ENCODE measurements around the gene PCBP4.

The PCBP4 gene

DNA sequence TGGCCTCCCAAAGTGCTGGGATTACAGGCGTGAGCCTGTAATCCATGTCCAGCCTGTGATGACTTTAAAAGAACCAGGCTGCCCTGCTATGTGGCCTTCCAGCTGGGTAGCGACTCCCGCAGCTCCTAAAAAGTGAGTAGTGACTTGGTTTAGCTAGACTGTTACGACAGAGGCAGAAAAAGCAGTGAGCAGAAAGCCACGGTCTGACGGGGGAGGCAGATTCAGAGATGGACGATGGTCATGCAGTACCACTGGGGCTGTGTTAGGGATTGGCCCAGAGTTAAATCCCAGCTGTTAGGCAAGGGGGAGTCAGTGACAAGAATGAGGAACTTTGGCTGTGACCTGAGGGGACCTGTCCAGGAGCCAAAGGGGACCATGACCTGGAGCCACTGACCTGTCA, 31.5 kb upstream of the PCBP4 start:
- H3K79me2 ChIP-seq (ENCODE audit: low read length): peaks cover 20% of the 10 kb centered on the region
- no peak overlapping the region for H3K9ac ChIP-seq (ENCODE audit: low read length)
- H3K27ac ChIP-seq (ENCODE audit: low read length): no peak overlapping the region
- no peak for TF ChIP-seq EZH2phosphoT487 (IDR thresholded peaks at IDR 0.05; ENCODE audit: low read depth)
- TF ChIP-seq CTCF (IDR thresholded peaks at IDR 0.05; ENCODE audit: low read depth, low read length): no peak
- peaks cover 16% of the 10 kb centered on the region for H3K36me3 ChIP-seq (replicated peaks; ENCODE audit: low read depth, low read length)
- no peaks in the 10 kb centered on the region for H3K9me3 ChIP-seq (ENCODE audit: insufficient read depth, low read length)
- peaks cover 15% of the 10 kb centered on the region for H3K4me1 ChIP-seq (ENCODE audit: low read length)
- no peak overlapping the region for H3K4me3 ChIP-seq (ENCODE audit: low read length)
- peaks cover 31% of the 10 kb centered on the region for H3K27me3 ChIP-seq (ENCODE audit: low read depth, low read length)
- no peak overlapping the region for H3K4me2 ChIP-seq (ENCODE audit: low read length)
- H4K20me1 ChIP-seq (ENCODE audit: insufficient read depth, low read length): 0 out of 2 replicates have a peak, but pooled peaks cover 6% of the 10 kb centered on the region
- H2AFZ ChIP-seq (ENCODE audit: low read depth, low read length): no peak overlapping the region

DNA sequence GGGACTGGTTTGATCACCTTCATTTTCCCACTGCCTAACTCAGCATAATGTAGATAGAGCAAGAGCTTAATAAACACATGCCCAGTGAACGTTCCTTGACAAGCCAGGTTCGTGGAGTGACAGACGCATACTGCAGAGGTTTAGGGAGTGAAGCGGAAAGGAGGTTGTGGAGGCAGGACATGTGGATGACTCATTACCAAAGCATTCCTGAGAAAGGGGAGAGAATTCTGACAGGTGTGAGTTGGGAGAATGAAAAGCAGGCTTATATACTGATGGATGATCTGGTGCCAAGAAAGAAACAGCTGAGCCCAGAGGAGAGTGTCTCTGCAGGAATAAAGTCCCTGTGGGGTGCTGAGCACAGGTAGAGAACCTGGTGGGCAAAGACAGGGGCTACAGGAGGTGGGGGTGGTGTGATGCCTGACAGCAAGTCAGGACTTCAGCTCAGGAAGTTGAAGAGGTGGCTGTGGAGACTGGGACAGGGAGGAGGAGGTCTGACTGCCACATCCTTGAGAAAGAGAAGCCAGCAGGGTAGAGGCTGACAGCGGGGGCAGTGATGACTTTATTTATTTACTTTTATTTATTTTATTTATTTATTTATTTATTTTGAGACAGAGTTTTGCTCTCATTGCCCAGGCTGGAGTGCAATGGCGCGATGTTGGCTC, 30.8 kb upstream of the PCBP4 start:
- Histone ChIP-seq H3K4me2 (ENCODE audit: low read length) (no peak overlapping the region), H3K4me3 (ENCODE audit: low read length) (no peak overlapping the region), H2AFZ (ENCODE audit: low read depth, low read length) (no peak overlapping the region)

DNA sequence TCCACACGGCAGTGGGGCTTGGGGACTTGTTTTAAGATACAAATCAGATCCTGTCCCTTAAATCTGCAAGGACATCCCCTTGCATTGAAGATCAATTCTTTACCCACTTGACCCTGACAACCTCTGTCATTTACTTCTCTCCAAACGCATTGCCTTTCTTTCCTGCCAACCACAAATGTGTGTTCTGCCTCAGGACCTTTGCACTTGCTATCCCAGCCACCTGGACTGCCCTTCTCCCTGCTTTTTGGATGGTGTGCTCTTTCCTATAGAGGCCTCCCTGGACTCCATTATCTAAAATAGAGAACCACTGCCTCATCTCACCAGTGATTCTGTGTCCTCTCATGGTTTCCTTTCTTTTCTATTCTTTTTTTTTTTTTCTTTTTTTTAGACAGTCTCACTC, 29.9 kb upstream of the PCBP4 start:
- Histone ChIP-seq H3K9me3 (ENCODE audit: insufficient read depth, low read length) (no peaks in the 10 kb centered on the region), H2AFZ (ENCODE audit: low read depth, low read length) (no peak overlapping the region), H3K36me3 (replicated peaks; ENCODE audit: low read depth, low read length) (peaks cover 29% of the 10 kb centered on the region), H4K20me1 (ENCODE audit: insufficient read depth, low read length) (peaks cover 9% of the 10 kb centered on the region; the same call in 1 of the 2 replicates), H3K4me3 (ENCODE audit: low read length) (no peak overlapping the region), H3K27me3 (ENCODE audit: low read depth, low read length) (peaks cover 15% of the 10 kb centered on the region), H3K4me2 (ENCODE audit: low read length) (no peak overlapping the region), H3K79me2 (ENCODE audit: low read length) (peaks cover 32% of the 10 kb centered on the region), H3K9ac (ENCODE audit: low read length) (no peak overlapping the region), H3K4me1 (ENCODE audit: low read length) (peaks cover 25% of the 10 kb centered on the region), H3K27ac (ENCODE audit: low read length) (no peak overlapping the region)
- no peak for TF ChIP-seq CTCF (IDR thresholded peaks at IDR 0.05; ENCODE audit: low read depth, low read length)
- TF ChIP-seq EZH2phosphoT487 (IDR thresholded peaks at IDR 0.05; ENCODE audit: low read depth): no peak

More for the DNA sequence above, 30.8 kb upstream of the PCBP4 start:
- Histone ChIP-seq H3K9me3 (ENCODE audit: insufficient read depth, low read length) (no peaks in the 10 kb centered on the region), H3K27ac (ENCODE audit: low read length) (no peak overlapping the region), H3K9ac (ENCODE audit: low read length) (no peak overlapping the region), H3K36me3 (replicated peaks; ENCODE audit: low read depth, low read length) (peaks cover 21% of the 10 kb centered on the region), H4K20me1 (ENCODE audit: insufficient read depth, low read length) (peaks cover 9% of the 10 kb centered on the region; the same call in 1 of the 2 replicates), H3K79me2 (ENCODE audit: low read length) (peaks cover 24% of the 10 kb centered on the region), H3K27me3 (ENCODE audit: low read depth, low read length) (peaks cover 24% of the 10 kb centered on the region), H3K4me1 (ENCODE audit: low read length) (peaks cover 18% of the 10 kb centered on the region)
- TF ChIP-seq EZH2phosphoT487 (IDR thresholded peaks at IDR 0.05; ENCODE audit: low read depth) (no peak), CTCF (IDR thresholded peaks at IDR 0.05; ENCODE audit: low read depth, low read length) (no peak)

GRCh38 chr3:51995346-51996163, 28.3 kb upstream of the PCBP4 start, which contains the start of gene RPL29:
RPL29 (minus strand) TSS chr3:51995895; CDS start chr3:51995461, 434 bp downstream.
- peaks cover 27% of the 10 kb centered on the region for H3K4me1 ChIP-seq (ENCODE audit: low read length)
- TF ChIP-seq CTCF (IDR thresholded peaks at IDR 0.05; ENCODE audit: low read depth, low read length): no peak
- TF ChIP-seq EZH2phosphoT487 (IDR thresholded peaks at IDR 0.05; ENCODE audit: low read depth): no peak
- H3K27me3 ChIP-seq (ENCODE audit: low read depth, low read length): peaks cover 14% of the 10 kb centered on the region
- peak within 1 kb of the TSS; percentile 91 for H3K4me3 ChIP-seq (ENCODE audit: low read length)
- peaks cover 36% of the 10 kb centered on the region for H3K36me3 ChIP-seq (replicated peaks; ENCODE audit: low read depth, low read length)
- peaks cover 9% of the 10 kb centered on the region; the same call in 1 of the 2 replicates for H4K20me1 ChIP-seq (ENCODE audit: insufficient read depth, low read length)
- H3K9me3 ChIP-seq (ENCODE audit: insufficient read depth, low read length): no peaks in the 10 kb centered on the region
- peak within 1 kb of the TSS; percentile 98 for H3K4me2 ChIP-seq (ENCODE audit: low read length)
- H3K27ac ChIP-seq (ENCODE audit: low read length): peak within 1 kb of the TSS; percentile 72
- peak within 1 kb of the TSS; percentile 98 for H3K9ac ChIP-seq (ENCODE audit: low read length)
- H2AFZ ChIP-seq (ENCODE audit: low read depth, low read length): peak within 1 kb of the TSS; percentile 6; the same call in 1 of the 2 replicates
- H3K79me2 ChIP-seq (ENCODE audit: low read length): peaks cover 35% of the 10 kb centered on the region

Measured in OCI-LY3 (cell line).